H1 (cell line): ENCODE data around the gene UGT2A2. TPM values are rescaled to one million over a fixed set of nuclear protein-coding genes. Genes with fewer than 3 reads are reported as not detected.

ENCODE experiments used
- CTCF ChIA-PET: fragments of 300-600 bp; sonication (Branson Sonifier 250); formaldehyde crosslinking; loops from one replicate; lab custom pipeline; 2021; ENCODE audit not compliant: partially characterized antibody; lab: Charles Lee
- POLR2A ChIA-PET: fragments of 300-600 bp; sonication (Branson Sonifier 250); formaldehyde crosslinking; loops from one replicate; lab custom pipeline; 2021; ENCODE audit warnings: inconsistent platforms; ENCODE audit not compliant: partially characterized antibody; lab: Charles Lee
- DNase-seq, 2 experiments: peaks; one replicate each; pipeline versions ENCODE4 v3.0.0 to v3.0.0-alpha.2; 2010 to 2022; ENCODE audit warnings: low spot score in 2 of 2, low read depth in 1 of 2, mixed read lengths in 1 of 2
- FAIRE-seq: peaks from 2 replicates; lab custom pipeline; 2011; peaks lifted over from hg19 to GRCh38; lab: Jason Lieb, UNC
- H2AFZ ChIP-seq: 2 replicates; pipeline ENCODE4 v1.8.1; 2012; ENCODE audit warnings: low read length, inconsistent platforms
- H2AK5ac ChIP-seq: 2 replicates; pipeline ENCODE4 v1.6.1; 2013; ENCODE audit warnings: low read depth, low read length
- H2BK120ac ChIP-seq: replicated peaks from 2 replicates; pipeline ENCODE3; 2013; ENCODE audit warnings: low read depth, low read length, inconsistent platforms
- H2BK12ac ChIP-seq: 2 replicates; pipeline ENCODE4 v1.6.1; 2013; ENCODE audit warnings: low read depth, low read length
- H2BK15ac ChIP-seq: 2 replicates; pipeline ENCODE4 v1.6.1; 2013; ENCODE audit warnings: low read length
- H2BK20ac ChIP-seq: 2 replicates; pipeline ENCODE4 v1.6.1; 2013; ENCODE audit warnings: low read length
- H2BK5ac ChIP-seq: 2 replicates; pipeline ENCODE4 v1.6.1; 2013; ENCODE audit warnings: low read depth, low read length
- H3K14ac ChIP-seq: 2 replicates; pipeline ENCODE4 v1.6.1; 2013; ENCODE audit warnings: inconsistent platforms; ENCODE audit not compliant: insufficient read length
- H3K18ac ChIP-seq: 2 replicates; pipeline ENCODE4 v1.6.1; 2013; ENCODE audit warnings: low read length; ENCODE audit errors: extremely low read depth
- H3K23ac ChIP-seq: 2 replicates; pipeline ENCODE4 v1.6.1; 2013; ENCODE audit warnings: inconsistent platforms; ENCODE audit not compliant: insufficient read length
- H3K23me2 ChIP-seq: 2 replicates; pipeline ENCODE4 v1.6.1; 2013; ENCODE audit warnings: low read depth, low read length
- H3K27ac ChIP-seq: 2 replicates; pipeline ENCODE4 v1.6.1; 2011; ENCODE audit warnings: low read depth, low read length, inconsistent platforms
- H3K27me3 ChIP-seq, 4 experiments: replicated peaks in 1 of 4; 1 replicate in 1 of 4; 2 replicates in 3 of 4; pipeline versions ENCODE4 v1.6.1 to v1.8.1; 2011 to 2013; ENCODE audit warnings: low read length in 3 of 4, mild to moderate bottlenecking in 3 of 4, inconsistent platforms in 2 of 4, mixed read lengths in 2 of 4, moderate library complexity in 1 of 4; ENCODE audit not compliant: control insufficient read depth in 3 of 4, insufficient read depth in 3 of 4; ENCODE audit errors: extremely low read depth in 1 of 4
- H3K36me3 ChIP-seq, 4 experiments: 2 replicates each; pipeline versions ENCODE4 v1.6.1 to v1.8.1; 2011 to 2013; ENCODE audit warnings: mild to moderate bottlenecking in 4 of 4, low read length in 3 of 4, moderate library complexity in 2 of 4, control low read depth in 1 of 4, inconsistent platforms in 1 of 4; ENCODE audit not compliant: insufficient read depth in 4 of 4, control insufficient read depth in 2 of 4
- H3K4ac ChIP-seq: replicated peaks from 2 replicates; pipeline ENCODE3; 2013; ENCODE audit warnings: low read length, low read depth, mixed read lengths, inconsistent platforms; ENCODE audit not compliant: insufficient read length
- H3K4me1 ChIP-seq, 4 experiments: replicated peaks in 1 of 4; 1 replicate in 1 of 4; 2 replicates in 3 of 4; pipeline versions ENCODE4 v1.6.1 to v1.8.1; 2011 to 2013; ENCODE audit warnings: low read length in 3 of 4, inconsistent platforms in 2 of 4, mixed read lengths in 1 of 4; ENCODE audit not compliant: insufficient read depth in 4 of 4, control insufficient read depth in 3 of 4
- H3K4me2 ChIP-seq, 2 experiments: 2 replicates each; pipeline versions ENCODE4 v1.6.1 to v1.8.1; 2011 to 2013; ENCODE audit warnings: low read depth in 2 of 2, low read length in 2 of 2, control low read depth in 1 of 2, inconsistent platforms in 1 of 2, mild to moderate bottlenecking in 1 of 2; ENCODE audit not compliant: insufficient read depth in 1 of 2
- H3K4me3 ChIP-seq, 4 experiments: fragments of 200-600, 300-600 bp in 1 of 4; sonication (generic), shearing (Covaris generic), sonication (Bioruptor Twin) in 1 of 4; 2 replicates each; pipeline versions ENCODE4 v1.5.1 to v1.8.1; 2011 to 2016; ENCODE audit warnings: low read length in 4 of 4, low read depth in 3 of 4, control low read depth in 2 of 4, inconsistent platforms in 2 of 4, mild to moderate bottlenecking in 2 of 4, mixed read lengths in 1 of 4, moderate library complexity in 1 of 4; ENCODE audit not compliant: insufficient read depth in 2 of 4; ENCODE audit errors: extremely low read depth in 1 of 4
- H3K56ac ChIP-seq: replicated peaks from 2 replicates; pipeline ENCODE3; 2013; ENCODE audit warnings: low read depth, mild to moderate bottlenecking, mixed read lengths, low read length, inconsistent platforms; ENCODE audit not compliant: insufficient read length
- H3K79me1 ChIP-seq: 2 replicates; pipeline ENCODE4 v1.6.1; 2013; ENCODE audit warnings: low read depth, low read length, control low read depth
- H3K79me2 ChIP-seq, 2 experiments: 2 replicates each; pipeline versions ENCODE4 v1.6.1 to v1.8.1; 2012 to 2013; ENCODE audit warnings: low read length in 2 of 2, mild to moderate bottlenecking in 2 of 2, inconsistent platforms in 1 of 2; ENCODE audit not compliant: insufficient read depth in 2 of 2, control insufficient read depth in 1 of 2
- H3K9ac ChIP-seq, 4 experiments: replicated peaks in 1 of 4; 1 replicate in 1 of 4; 2 replicates in 3 of 4; pipeline versions ENCODE4 v1.6.1 to v1.8.1; 2011 to 2013; ENCODE audit warnings: low read depth in 3 of 4, low read length in 3 of 4, control low read depth in 2 of 4, mild to moderate bottlenecking in 2 of 4, moderate library complexity in 2 of 4, inconsistent platforms in 1 of 4; ENCODE audit errors: extremely low read depth in 1 of 4
- H3K9me3 ChIP-seq, 2 experiments: 2 replicates each; pipeline versions ENCODE4 v1.6.1 to v1.8.1; 2012 to 2013; ENCODE audit warnings: mild to moderate bottlenecking in 2 of 2, moderate library complexity in 2 of 2, control low read depth in 1 of 2, inconsistent platforms in 1 of 2, low read depth in 1 of 2, low read length in 1 of 2, mixed read lengths in 1 of 2; ENCODE audit not compliant: insufficient read depth in 2 of 2
- H4K20me1 ChIP-seq, 2 experiments: replicated peaks in 1 of 2; 2 replicates each; pipeline versions ENCODE3 to v1.8.1; 2011 to 2013; ENCODE audit warnings: inconsistent platforms in 2 of 2, low read length in 2 of 2, mild to moderate bottlenecking in 1 of 2; ENCODE audit not compliant: insufficient read depth in 2 of 2, control insufficient read depth in 1 of 2
- H4K5ac ChIP-seq: 2 replicates; pipeline ENCODE4 v1.6.1; 2013; ENCODE audit warnings: low read length, low read depth, mixed read lengths, inconsistent platforms; ENCODE audit not compliant: insufficient read length
- H4K8ac ChIP-seq: 2 replicates; pipeline ENCODE4 v1.8.0; 2013; ENCODE audit warnings: mild to moderate bottlenecking, moderate library complexity, low read length, inconsistent platforms; ENCODE audit not compliant: insufficient read depth; ENCODE audit errors: extremely low read depth
- H4K91ac ChIP-seq: replicated peaks from 2 replicates; pipeline ENCODE3; 2013; ENCODE audit warnings: low read length, mixed read lengths, inconsistent platforms; ENCODE audit not compliant: insufficient read length
- ATF2 ChIP-seq: IDR thresholded peaks from 2 replicates; pipeline ENCODE4 v1.6.1; 2012; ENCODE audit warnings: low read length, inconsistent platforms
- CHD2 ChIP-seq: IDR thresholded peaks from 2 replicates; pipeline ENCODE4 v1.6.1; 2012; ENCODE audit warnings: low read length, improper control_type of control experiment
- CTBP2 ChIP-seq: IDR thresholded peaks from 2 replicates; pipeline ENCODE4 v1.7.0; 2011; ENCODE audit warnings: borderline replicate concordance, mild to moderate bottlenecking, moderate library complexity, mixed read lengths, low read length; ENCODE audit not compliant: insufficient read depth, insufficient read length
- EGR1 ChIP-seq: IDR thresholded peaks from 2 replicates; pipeline ENCODE4 v1.6.1; 2011; ENCODE audit warnings: low read depth, low read length, borderline replicate concordance
- GTF2F1 ChIP-seq: IDR thresholded peaks from 2 replicates; pipeline ENCODE4 v1.6.1; 2012; ENCODE audit warnings: low read depth, low read length, improper control_type of control experiment, borderline replicate concordance
- MAFK ChIP-seq: IDR thresholded peaks from 2 replicates; pipeline ENCODE4 v1.6.1; 2012; ENCODE audit warnings: low read depth, mild to moderate bottlenecking, improper control_type of control experiment, low read length
- NANOG ChIP-seq: IDR thresholded peaks from 2 replicates; pipeline ENCODE4 v1.6.1; 2011; ENCODE audit warnings: low read length, low read depth, mild to moderate bottlenecking, inconsistent platforms; ENCODE audit not compliant: insufficient read depth, poor library complexity, severe bottlenecking
- POLR2AphosphoS5 ChIP-seq: IDR thresholded peaks from 2 replicates; pipeline ENCODE4 v1.6.1; 2011; ENCODE audit warnings: low read depth, low read length
- RXRA ChIP-seq: IDR thresholded peaks from 2 replicates; pipeline ENCODE4 v1.6.1; 2011; ENCODE audit warnings: low read depth, mild to moderate bottlenecking, low read length, moderate library complexity; ENCODE audit not compliant: insufficient read depth
- SIN3A ChIP-seq, 2 experiments: IDR thresholded peaks in 1 of 2; conservative IDR thresholded peaks in 1 of 2; 2 replicates each; pipeline ENCODE4 v1.6.1; 2011 to 2012; ENCODE audit warnings: low read length in 2 of 2, improper control_type of control experiment in 1 of 2, low read depth in 1 of 2, mild to moderate bottlenecking in 1 of 2
- SIX5 ChIP-seq: IDR thresholded peaks from 2 replicates; pipeline ENCODE4 v1.6.1; 2011; ENCODE audit warnings: mild to moderate bottlenecking, low read depth, low read length
- TEAD4 ChIP-seq: IDR thresholded peaks from 2 replicates; pipeline ENCODE4 v1.6.1; 2012; ENCODE audit warnings: low read depth, low read length, inconsistent platforms, mixed read lengths
- WGBS, 2 experiments: shearing (Covaris generic) in 1 of 2; methylation state at CpG; one replicate each; pipeline versions ENCODE4 v1.1.6 to v1.1.7; 2013 to 2015; ENCODE audit warnings: low lambda C conversion rate in 2 of 2, mixed read lengths in 2 of 2, inconsistent platforms in 1 of 2, low coverage in 1 of 2, missing lambda C conversion rate in 1 of 2; ENCODE audit not compliant: insufficient replicate concordance in 2 of 2, insufficient coverage in 1 of 2, insufficient read length in 1 of 2; ENCODE audit errors: extremely low coverage in 1 of 2, missing lambda C conversion rate in 1 of 2; 5-methylcytosine and 5-hydroxymethylcytosine counted together
- polyA plus RNA-seq, 7 experiments: library from polyadenylated mRNA; depleted of rRNA in 3 of 7; stranded (reverse) in 5 of 7; unstranded in 2 of 7; fragments of >200 nt in 5 of 7; fragments of 200-250 nt in 2 of 7; gene quantifications; 1 replicate in 5 of 7; 2 replicates in 1 of 7; 4 replicates in 1 of 7; pipeline versions ENCODE4 v1.2.1 to v1.2.3, GENCODE V29; 2011 to 2013; ENCODE audit warnings: missing spikeins in 2 of 7, mixed read lengths in 2 of 7
- total RNA-seq: library from RNA; stranded (reverse); fragmentation: NEBNext Ultra II Directional; extraction: Animal tissue kit (Norgen Biotek cat#: 25700); gene quantifications from 2 replicates; pipeline ENCODE4 v1.2.1, GENCODE V29; 2021

The UGT2A2 gene
- total and polyA plus RNA-seq, 2 of the 8 experiments (the other 6 are each of a cell fraction or from before 2014, with no cell fraction given), result not detected

GRCh38 chr4:69650872-69651271 lies 11.4 kb upstream of the UGT2A2 start:
- Histone ChIP-seq H3K4me2 (no peak overlapping the region), H3K4me3 (no peak overlapping the region), H2AFZ (no peak overlapping the region), H3K79me2 (no peaks in the 10 kb centered on the region), H2BK15ac (no peak overlapping the region), H2AK5ac (no peak overlapping the region), H3K9me3 (no peaks in the 10 kb centered on the region), H3K18ac (no peak overlapping the region), H3K27me3 (peaks cover 0 to 1% (median 0%) of the 10 kb centered on the region in 4 experiments; a peak in 1 of 7 replicates), H2BK120ac (no peak overlapping the region), H3K23ac (no peak overlapping the region), H2BK12ac (no peak overlapping the region), H2BK20ac (no peak overlapping the region), H3K27ac (no peak overlapping the region), H3K9ac (no peak overlapping the region), H4K20me1 (no peaks in the 10 kb centered on the region), H3K14ac (no peak overlapping the region), H4K8ac (no peak overlapping the region), H3K79me1 (no peaks in the 10 kb centered on the region), H2BK5ac (no peak overlapping the region), H3K23me2 (no peaks in the 10 kb centered on the region), H4K91ac (no peak overlapping the region), H3K4me1 (no peaks in the 10 kb centered on the region), H3K4ac (no peak overlapping the region), H3K36me3 (no peaks in the 10 kb centered on the region), H3K56ac (no peak overlapping the region), H4K5ac (no peak overlapping the region)
- 52% methylated on average over 3 of the region's 3 CpGs; no CpG with 5 or more reads in 1 of the 2 experiments for WGBS, 2 experiments
- POLR2A ChIA-PET, result no interaction called here
- CTCF ChIA-PET, result interaction anchor here (0.6 kb wide), 1 partner anchor 1379 kb away, joined by 3 read pairs; no protein-coding TSS in a partner anchor
- DNase-seq (no peak), FAIRE-seq (no peak)
- no peak for TF ChIP-seq POLR2AphosphoS5
- no peak for TF ChIP-seq SIN3A (conservative IDR thresholded peaks at IDR 0.05 in 1 of 2, IDR thresholded peaks at IDR 0.05 in 1 of 2; ENCODE audit: low read depth in 1 of 2, low read length in 2 of 2)
- TF ChIP-seq TEAD4, result no peak
- no peak for TF ChIP-seq EGR1
- no peak for TF ChIP-seq SIX5
- no peak for TF ChIP-seq ATF2
- no peak for TF ChIP-seq NANOG
- TF ChIP-seq GTF2F1, result no peak
- TF ChIP-seq RXRA, result no peak
- TF ChIP-seq MAFK, result no peak
- TF ChIP-seq CTBP2, result no peak
- TF ChIP-seq CHD2, result no peak
